SK-N-MC (cell line): Measurements from ENCODE around the gene POLR3A.

Experiments used
- DNase-seq: peaks from one replicate; pipeline ENCODE4 v3.0.0-alpha.2; 2011; ENCODE audit warnings: low read depth, low spot score
- H3K27ac ChIP-seq: fragments of 200-600 bp; sonication (generic); 2 replicates; pipeline ENCODE4 v1.5.1; 2016; ENCODE audit warnings: mixed run types
- H3K36me3 ChIP-seq: fragments of 200-600 bp; sonication (generic); 2 replicates; pipeline ENCODE4 v1.6.1; 2017; ENCODE audit warnings: antibody characterized with exemption, low read length, mixed read lengths; ENCODE audit not compliant: insufficient read depth
- H3K4me3 ChIP-seq: fragments of 200-600 bp; sonication (generic); 2 replicates; pipeline ENCODE4 v1.5.1; 2016
- H3K9ac ChIP-seq: fragments of 200-600 bp; sonication (generic); 2 replicates; pipeline ENCODE4 v1.8.0; 2017; ENCODE audit warnings: mixed run types, mixed read lengths; ENCODE audit not compliant: insufficient read length
- H3K9me3 ChIP-seq: fragments of 200-600 bp; sonication (generic); 2 replicates; pipeline ENCODE4 v1.6.1; 2017; ENCODE audit warnings: low read depth, mild to moderate bottlenecking, antibody characterized with exemption, low read length, moderate library complexity, mixed read lengths
- EZH2 ChIP-seq: fragments of 200-600 bp; sonication (generic); IDR thresholded peaks from one replicate; pipeline ENCODE4 v1.6.1; 2017; ENCODE audit warnings: antibody characterized with exemption
- FOXP2 ChIP-seq: optimal IDR thresholded peaks from 2 replicates; pipeline ENCODE3; 2011; ENCODE audit warnings: mild to moderate bottlenecking, moderate library complexity; ENCODE audit not compliant: insufficient read depth; ENCODE audit errors: extremely low read length, control extremely low read depth
- POLR2AphosphoS5 ChIP-seq: IDR thresholded peaks from 2 replicates; pipeline ENCODE4 v1.6.1; 2012; ENCODE audit warnings: mild to moderate bottlenecking, low read depth, low read length, borderline replicate concordance

POLR3A gene

DNA sequence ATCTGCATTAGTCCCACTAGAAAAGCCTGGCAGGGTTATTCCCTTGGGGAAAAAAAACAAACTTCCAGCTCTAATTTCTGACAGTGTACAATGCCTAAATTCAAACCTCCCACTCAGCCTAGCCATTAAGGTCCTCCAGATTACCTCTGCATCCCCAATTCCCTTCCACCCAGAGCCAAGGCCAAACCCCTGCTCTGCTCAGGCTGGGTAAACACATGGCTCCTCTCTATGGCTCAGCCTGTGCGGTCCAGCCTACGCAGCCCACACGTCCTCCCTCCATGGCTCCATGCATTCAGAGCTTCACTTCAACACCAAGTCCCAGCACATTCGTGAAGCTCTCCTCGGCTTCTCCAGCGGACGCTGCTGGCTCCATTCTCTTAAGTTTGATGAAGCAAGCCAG, 107.9 kb downstream of the POLR3A start:
- H3K36me3 ChIP-seq = no peaks in the 10 kb centered on the region
- no peaks in the 10 kb centered on the region for H3K9me3 ChIP-seq
- no peak overlapping the region for H3K4me3 ChIP-seq
- no peak overlapping the region for H3K9ac ChIP-seq
- DNase-seq = no peak
- TF ChIP-seq EZH2 (no peak), FOXP2 (no peak)
- no peak overlapping the region for H3K27ac ChIP-seq

DNA sequence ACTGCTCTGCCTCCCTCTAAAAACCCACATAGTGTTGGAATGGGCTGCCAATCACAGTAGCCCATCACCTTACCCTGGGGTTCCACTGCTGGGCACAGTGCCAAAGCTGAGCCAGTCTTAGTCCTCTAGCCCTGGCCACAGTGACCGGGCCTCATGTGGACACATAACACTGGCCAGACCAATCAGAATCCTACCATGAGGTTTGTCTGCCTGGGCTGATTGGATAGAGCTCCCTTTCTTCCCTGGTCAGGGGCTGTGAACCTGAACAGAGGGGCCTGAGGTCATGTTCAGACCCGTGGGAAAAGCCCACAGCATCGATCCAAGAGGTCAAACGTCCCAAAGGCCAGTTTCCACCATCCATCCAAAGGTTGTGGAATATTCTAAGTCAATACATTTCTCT, 108.8 kb downstream of the POLR3A start:
- H3K4me3 ChIP-seq = no peak overlapping the region
- no peak for DNase-seq
- TF ChIP-seq POLR2AphosphoS5 (no peak), EZH2 (no peak), FOXP2 (no peak)
- H3K9ac ChIP-seq = no peak overlapping the region
- H3K36me3 ChIP-seq = no peaks in the 10 kb centered on the region
- no peaks in the 10 kb centered on the region for H3K9me3 ChIP-seq
- H3K27ac ChIP-seq = no peak overlapping the region

DNA sequence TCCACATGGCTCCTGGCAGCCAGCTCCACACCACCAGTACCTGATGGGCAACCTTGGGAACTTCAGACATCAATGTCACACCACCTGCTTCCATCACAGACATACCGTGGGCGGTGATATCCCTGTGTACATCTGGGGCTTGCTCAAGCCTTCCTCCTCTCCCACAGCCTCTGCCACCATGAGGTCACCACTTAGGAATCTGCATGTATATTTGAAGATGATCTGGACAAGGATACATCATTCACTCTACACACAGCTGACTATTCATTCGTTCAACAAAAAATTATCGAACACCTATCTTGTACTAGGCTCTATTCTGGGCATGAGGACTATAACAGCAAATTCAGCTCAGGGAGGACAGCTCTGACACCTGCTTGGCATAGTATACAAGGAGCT, 109.6 kb downstream of the POLR3A start:
- no peak for DNase-seq
- no peaks in the 10 kb centered on the region for H3K9me3 ChIP-seq
- no peak overlapping the region for H3K9ac ChIP-seq
- H3K4me3 ChIP-seq = no peak overlapping the region
- H3K36me3 ChIP-seq = no peaks in the 10 kb centered on the region
- H3K27ac ChIP-seq = no peak overlapping the region
- TF ChIP-seq POLR2AphosphoS5 (no peak), FOXP2 (no peak), EZH2 (no peak)
